ENCODE measurements around the gene CPNE5.

GRCh38 chr6:36794713-36795065, 44.6 kb downstream of the CPNE5 start:
- TF ChIP-seq POLR2A (IDR thresholded peaks at IDR 0.05; ENCODE audit: low read depth, low read length): no peak
- no peak for TF ChIP-seq POLR2AphosphoS5 (IDR thresholded peaks at IDR 0.05; ENCODE audit: low read depth, low read length)
